Measurements from ENCODE around the gene EGFL6. TPM values are rescaled to one million over a fixed set of nuclear protein-coding genes. Genes with fewer than 3 reads are reported as not detected.
"Not testable (repeated sequence)": the region's sequence is repeated elsewhere in the genome, so short reads cannot be mapped to it uniquely, and the experiment has no call there.

The EGFL6 gene
- total RNA-seq, 2 experiments from 2014 or later = 2.1 to 2.7 TPM

DNA sequence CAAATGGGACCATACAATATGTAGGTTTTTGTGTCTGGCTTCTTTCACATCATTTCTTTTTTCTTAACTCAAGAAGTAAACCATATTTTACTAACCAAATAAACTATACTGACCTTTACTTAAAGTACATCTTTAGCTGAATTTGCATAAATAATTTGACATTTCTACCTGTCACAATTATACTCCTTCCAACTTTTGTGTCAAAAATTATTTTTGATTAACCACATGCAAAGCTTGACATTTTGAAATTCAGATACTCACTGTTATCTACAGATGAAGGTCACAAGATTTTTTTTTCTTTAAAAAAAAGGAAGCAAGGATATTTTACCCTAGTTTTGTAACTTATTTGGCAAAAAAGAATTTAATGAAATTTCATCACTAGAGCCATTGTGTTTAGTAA, 107.5 kb downstream of the EGFL6 start:
- Mint-ChIP-seq H3K36me3 (ENCODE audit: low read depth) (peaks cover 2% of the 10 kb centered on the region), H3K4me3 (no peak overlapping the region), H3K9me3 (no peaks in the 10 kb centered on the region), H3K27me3 (no peaks in the 10 kb centered on the region), H3K4me1 (ENCODE audit: low read depth) (no peaks in the 10 kb centered on the region), H3K27ac (no peak overlapping the region)
- POLR2A ChIA-PET = interaction anchor here (0.7 kb wide), 2 partner anchors 11 to 12 kb away, joined by 3 read pairs; no protein-coding TSS in a partner anchor
- CTCF ChIA-PET = no interaction called here
- TF ChIP-seq, protein P1, sequence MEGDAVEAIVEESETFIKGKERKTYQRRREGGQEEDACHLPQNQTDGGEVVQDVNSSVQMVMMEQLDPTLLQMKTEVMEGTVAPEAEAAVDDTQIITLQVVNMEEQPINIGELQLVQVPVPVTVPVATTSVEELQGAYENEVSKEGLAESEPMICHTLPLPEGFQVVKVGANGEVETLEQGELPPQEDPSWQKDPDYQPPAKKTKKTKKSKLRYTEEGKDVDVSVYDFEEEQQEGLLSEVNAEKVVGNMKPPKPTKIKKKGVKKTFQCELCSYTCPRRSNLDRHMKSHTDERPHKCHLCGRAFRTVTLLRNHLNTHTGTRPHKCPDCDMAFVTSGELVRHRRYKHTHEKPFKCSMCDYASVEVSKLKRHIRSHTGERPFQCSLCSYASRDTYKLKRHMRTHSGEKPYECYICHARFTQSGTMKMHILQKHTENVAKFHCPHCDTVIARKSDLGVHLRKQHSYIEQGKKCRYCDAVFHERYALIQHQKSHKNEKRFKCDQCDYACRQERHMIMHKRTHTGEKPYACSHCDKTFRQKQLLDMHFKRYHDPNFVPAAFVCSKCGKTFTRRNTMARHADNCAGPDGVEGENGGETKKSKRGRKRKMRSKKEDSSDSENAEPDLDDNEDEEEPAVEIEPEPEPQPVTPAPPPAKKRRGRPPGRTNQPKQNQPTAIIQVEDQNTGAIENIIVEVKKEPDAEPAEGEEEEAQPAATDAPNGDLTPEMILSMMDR (IDR thresholded peaks at IDR 0.05) = no peak
- ATAC-seq (no peak), DNase-seq (no peak)
- intact Hi-C loops (cut with micrococcal nuclease) = no loop called here

DNA sequence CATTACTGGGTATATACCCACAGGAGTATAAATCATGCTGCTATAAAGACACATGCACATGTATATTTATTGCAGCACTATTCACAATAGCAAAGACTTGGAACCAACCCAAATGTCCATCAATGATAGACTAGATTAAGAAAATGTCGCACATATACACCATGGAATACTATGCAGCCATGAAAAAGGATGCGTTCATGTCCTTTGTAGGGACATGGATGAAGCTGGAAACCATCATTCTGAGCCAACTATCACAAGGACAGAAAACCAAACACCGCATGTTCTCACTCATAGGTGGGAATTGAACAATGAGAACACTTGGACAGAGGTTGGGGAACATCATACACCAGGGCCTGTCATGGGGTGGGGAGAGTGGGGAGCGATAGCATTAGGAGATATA, 110.3 kb downstream of the EGFL6 start:
- H3K9me3 Mint-ChIP-seq; ATAC-seq; DNase-seq; H3K4me3 Mint-ChIP-seq; H3K36me3 Mint-ChIP-seq (ENCODE audit: low read depth); CTCF ChIA-PET; H3K4me1 Mint-ChIP-seq (ENCODE audit: low read depth); H3K27ac Mint-ChIP-seq; H3K27me3 Mint-ChIP-seq; POLR2A ChIA-PET: not testable (repeated sequence)
- intact Hi-C loops (cut with micrococcal nuclease) = loop anchor here (10.0 kb wide), 1 partner anchor 55 kb away; the partner anchor contains the start of genes OFD1 and TRAPPC2

GRCh38 chrX:13681595-13681994, 112.2 kb downstream of the EGFL6 start:
- CTCF ChIA-PET = no interaction called here
- Mint-ChIP-seq H3K27ac (no peak overlapping the region), H3K4me3 (no peak overlapping the region), H3K36me3 (ENCODE audit: low read depth) (no peaks in the 10 kb centered on the region), H3K4me1 (ENCODE audit: low read depth) (peaks cover 20% of the 10 kb centered on the region), H3K9me3 (no peaks in the 10 kb centered on the region), H3K27me3 (no peaks in the 10 kb centered on the region)
- TF ChIP-seq, protein P1 (IDR thresholded peaks at IDR 0.05) = no peak
- ATAC-seq = no peak
- POLR2A ChIA-PET = no interaction called here
- no peak for DNase-seq
- intact Hi-C loops (cut with micrococcal nuclease) = loop anchor here (10.0 kb wide), 1 partner anchor 53 kb away; the partner anchor contains the start of genes OFD1 and TRAPPC2

Small RNA genes lying within 50 kb of the gene (microRNA-seq; reads per million reads assigned to microRNA genes)
- not detected for gene MIR6086 (ENCODE audit: borderline microRNAs expressed, borderline replicate concordance)

Other genes starting within 250 kb of the EGFL6 start
- gene ATXN3L, start 249.5 kb upstream of the EGFL6 start, total RNA-seq = not detected
- gene TCEANC, start 83.5 kb downstream of the EGFL6 start, total RNA-seq = 1 to 10 TPM; 1.3 to 1.4 TPM
- gene RAB9A, start 119.5 kb downstream of the EGFL6 start, total RNA-seq = 10 to 100 TPM; 30.8 to 31.7 TPM
- gene TRAPPC2, start 165.0 kb downstream of the EGFL6 start, total RNA-seq = 10 to 100 TPM; 16.0 to 19.2 TPM
- gene OFD1, start 165.1 kb downstream of the EGFL6 start, total RNA-seq = 10 to 100 TPM; 32.4 to 34.5 TPM
- gene GPM6B, start 247.5 kb downstream of the EGFL6 start, total RNA-seq = not detected

Data from activated CD8-positive, alpha-beta T cell treated with anti-CD3 and anti-CD28 coated beads for 36 hours (primary cell).